Measurements from ENCODE around the gene NR1I2. TPM values are rescaled to one million over a fixed set of nuclear protein-coding genes. Genes with fewer than 3 reads are reported as not detected.

Gene NR1I2
- total RNA-seq, 4 donors from 2014 or later: not detected

GRCh38 chr3:119808843-119809242 lies 26.9 kb downstream of the NR1I2 start:
- Histone ChIP-seq H3K27ac (no peak overlapping the region), H3K36me3 (no peaks in the 10 kb centered on the region), H3K4me1 (peaks cover 6 to 12% (median 10%) of the 10 kb centered on the region in 3 donors), H3K27me3 (peaks cover 0 to 7% (median 0%) of the 10 kb centered on the region in 4 donors), H3K9me3 (no peaks in the 10 kb centered on the region), H3K4me3 (no peak overlapping the region)
- intact Hi-C loops (cut with DNase I): no loop called here
- DNase-seq: no peak
- no peak for TF ChIP-seq POLR2A (IDR thresholded peaks at IDR 0.05)
- 84% methylated on average over 2 to 6 of the region's 6 CpGs for WGBS, 2 donors

- Histone ChIP-seq H3K36me3 (no peaks in the 10 kb centered on the region), H3K9me3 (no peaks in the 10 kb centered on the region), H3K27me3 (peaks cover 0 to 7% (median 0%) of the 10 kb centered on the region in 4 donors), H3K4me1 (peaks cover 6 to 12% (median 10%) of the 10 kb centered on the region in 3 donors), H3K4me3 (peak overlapping the region; percentile 10 to 72 (median 50)), H3K27ac (no peak overlapping the region)
- DNase-seq: no peak
- WGBS, 2 donors: 39 to 50% methylated on average over 9 to 10 of the region's 31 CpGs
- no peak for TF ChIP-seq POLR2A (IDR thresholded peaks at IDR 0.05)
- TF ChIP-seq CTCF (IDR thresholded peaks at IDR 0.05): no peak
- intact Hi-C loops (cut with DNase I): no loop called here
Observed at GRCh38 chr3:119809249-119810017, 27.5 kb downstream of the NR1I2 start.

- peak; percentile 10 for DNase-seq
- no peaks in the 10 kb centered on the region for H3K36me3 ChIP-seq
- WGBS, 2 donors: 0% methylated on average over 1 to 19 of the region's 33 CpGs
- no peak for TF ChIP-seq POLR2A (IDR thresholded peaks at IDR 0.05)
- TF ChIP-seq CTCF (IDR thresholded peaks at IDR 0.05): peak in 2 of 6 experiments; percentile 12 to 14
- no peak overlapping the region for H3K27ac ChIP-seq
- peaks cover 6 to 12% (median 10%) of the 10 kb centered on the region in 3 donors for H3K4me1 ChIP-seq
- H3K27me3 ChIP-seq: peaks cover 0 to 13% (median 0%) of the 10 kb centered on the region in 4 donors
- peak overlapping the region; percentile 10 to 72 (median 50) for H3K4me3 ChIP-seq
- intact Hi-C loops (cut with DNase I): no loop called here
- H3K9me3 ChIP-seq: no peaks in the 10 kb centered on the region
Observed at GRCh38 chr3:119810018-119810435, 28.1 kb downstream of the NR1I2 start.

GRCh38 chr3:119812491-119813058 lies 30.7 kb downstream of the NR1I2 start:
- TF ChIP-seq POLR2A (IDR thresholded peaks at IDR 0.05) (no peak), CTCF (IDR thresholded peaks at IDR 0.05) (no peak)
- H3K36me3 ChIP-seq: no peaks in the 10 kb centered on the region
- no peak for DNase-seq
- 80 to 93% methylated on average over 1 to 8 of the region's 8 CpGs for WGBS, 2 donors
- H3K27ac ChIP-seq: no peak overlapping the region
- peaks cover 0 to 34% (median 0%) of the 10 kb centered on the region in 4 donors for H3K27me3 ChIP-seq
- intact Hi-C loops (cut with DNase I): no loop called here
- no peak overlapping the region for H3K4me3 ChIP-seq
- no peaks in the 10 kb centered on the region for H3K9me3 ChIP-seq
- H3K4me1 ChIP-seq: peaks cover 6 to 12% (median 10%) of the 10 kb centered on the region in 3 donors

- WGBS, 2 donors: 80 to 100% methylated on average over 1 of the region's 8 CpGs
- DNase-seq: no peak
- intact Hi-C loops (cut with DNase I): no loop called here
Observed at GRCh38 chr3:119815716-119816115, 33.8 kb downstream of the NR1I2 start.

More at GRCh38 chr3:119815716-119816115, 33.8 kb downstream of the NR1I2 start:
- Histone ChIP-seq H3K36me3 (no peaks in the 10 kb centered on the region), H3K4me1 (no peaks in the 10 kb centered on the region), H3K27ac (no peak overlapping the region), H3K27me3 (peaks cover 0 to 26% (median 0%) of the 10 kb centered on the region in 4 donors), H3K4me3 (no peak overlapping the region), H3K9me3 (no peaks in the 10 kb centered on the region)
- TF ChIP-seq POLR2A (IDR thresholded peaks at IDR 0.05) (no peak), CTCF (IDR thresholded peaks at IDR 0.05) (no peak)
